MM.1S (cell line): Measurements from ENCODE around the gene SNX8.

Source experiments
- DNase-seq: peaks from one replicate; pipeline ENCODE4 v3.0.0-alpha.2; 2015
- H2AFZ ChIP-seq: fragments of 300-600 bp; sonication (generic); 2 replicates; pipeline ENCODE4 v1.6.0; 2016; ENCODE audit warnings: antibody characterized with exemption, low read length
- H3F3A ChIP-seq: fragments of 300-600 bp; sonication (generic); 2 replicates; pipeline ENCODE4 v1.6.1; 2016; ENCODE audit warnings: mild to moderate bottlenecking, antibody characterized with exemption, low read length, moderate library complexity, mixed read lengths; ENCODE audit not compliant: insufficient read depth
- H3K27ac ChIP-seq: fragments of 300-600 bp; sonication (generic); 2 replicates; pipeline ENCODE4 v1.5.1; 2016; ENCODE audit warnings: mild to moderate bottlenecking, low read length
- H3K27me3 ChIP-seq: fragments of 300-600 bp; sonication (generic); replicated peaks from 2 replicates; pipeline ENCODE4 v1.6.0; 2016; ENCODE audit warnings: low read length; ENCODE audit not compliant: insufficient read depth
- H3K36me3 ChIP-seq: fragments of 300-600 bp; sonication (generic); replicated peaks from 2 replicates; pipeline ENCODE4 v1.6.1; 2016; ENCODE audit warnings: mild to moderate bottlenecking, low read length, mixed read lengths; ENCODE audit not compliant: insufficient read depth
- H3K4me1 ChIP-seq: fragments of 300-600 bp; sonication (generic); 2 replicates; pipeline ENCODE4 v1.6.1; 2016; ENCODE audit warnings: low read length, mixed read lengths
- H3K4me2 ChIP-seq: fragments of 300-600 bp; sonication (generic); 2 replicates; pipeline ENCODE4 v1.6.0; 2016; ENCODE audit warnings: low read depth, low read length
- H3K4me3 ChIP-seq: fragments of 300-600 bp; sonication (generic); 2 replicates; pipeline ENCODE4 v1.5.1; 2016; ENCODE audit warnings: low read length, mixed read lengths
- H3K79me2 ChIP-seq: fragments of 300-600 bp; sonication (generic); 2 replicates; pipeline ENCODE4 v1.6.1; 2016; ENCODE audit warnings: mixed run types, low read length, mixed read lengths
- H3K9ac ChIP-seq: fragments of 300-600 bp; sonication (generic); 2 replicates; pipeline ENCODE4 v1.6.1; 2016; ENCODE audit warnings: low read length, mixed read lengths
- H3K9me2 ChIP-seq: fragments of 300-600 bp; sonication (generic); replicated peaks from 2 replicates; pipeline ENCODE4 v1.6.1; 2016; ENCODE audit warnings: mild to moderate bottlenecking, low read length, mixed read lengths; ENCODE audit not compliant: insufficient read depth
- H3K9me3 ChIP-seq: fragments of 300-600 bp; sonication (generic); replicated peaks from 2 replicates; pipeline ENCODE4 v1.6.1; 2016; ENCODE audit warnings: mild to moderate bottlenecking, low read length, mixed read lengths; ENCODE audit not compliant: insufficient read depth
- H4K20me1 ChIP-seq: fragments of 300-600 bp; sonication (generic); 2 replicates; pipeline ENCODE4 v1.6.1; 2016; ENCODE audit warnings: mild to moderate bottlenecking, low read length, moderate library complexity, mixed read lengths; ENCODE audit not compliant: insufficient read depth
- EZH2 ChIP-seq: fragments of 300-600 bp; sonication (generic); optimal IDR thresholded peaks from 2 replicates; pipeline ENCODE3; 2017; ENCODE audit warnings: low read depth, mild to moderate bottlenecking, antibody characterized with exemption, low read length, mixed read lengths
- EZH2phosphoT487 ChIP-seq: fragments of 300-600 bp; sonication (generic); IDR thresholded peaks from 2 replicates; pipeline ENCODE4 v1.6.1; 2018; ENCODE audit warnings: antibody characterized with exemption, low read length
- TF ChIP-seq, protein P1 (sequence below): fragments of 300-600 bp; sonication (generic); IDR thresholded peaks from 2 replicates; pipeline ENCODE4 v1.5.1; 2016; ENCODE audit warnings: antibody characterized with exemption, low read length, mixed read lengths

Gene SNX8

DNA sequence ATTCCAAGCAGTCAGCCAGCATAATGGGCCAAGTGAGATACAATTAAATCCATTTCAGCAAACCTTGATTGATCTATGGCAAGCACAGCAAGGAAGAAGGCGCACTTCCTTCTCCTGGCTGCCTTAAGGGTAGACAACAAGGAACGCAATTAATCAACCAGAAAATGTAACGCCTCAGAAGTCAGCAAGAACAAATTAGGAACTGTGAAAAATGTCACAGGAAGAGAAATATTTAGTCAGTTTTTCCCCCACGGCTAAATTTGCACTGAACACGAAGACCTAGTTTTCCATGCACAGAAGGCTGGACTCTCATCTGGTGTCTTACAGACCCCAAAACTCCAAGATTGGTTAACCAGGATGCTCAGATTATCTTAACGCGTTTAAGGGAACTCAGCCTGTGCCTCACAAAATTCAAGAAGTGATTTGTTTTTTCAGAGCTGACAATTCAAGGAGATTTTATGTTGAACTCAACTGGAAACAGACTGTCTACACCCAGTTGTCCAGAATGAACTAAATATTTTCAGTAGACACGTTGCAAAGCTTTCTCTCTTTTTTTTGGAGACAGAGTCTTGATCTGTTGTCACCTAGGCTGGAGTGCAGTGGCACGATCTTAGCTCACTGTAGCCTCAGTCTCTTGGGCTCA is 14.2 kb downstream of the SNX8 start:
- no peaks in the 10 kb centered on the region for H3K27me3 ChIP-seq
- H2AFZ ChIP-seq = no peak overlapping the region
- no peaks in the 10 kb centered on the region for H3K9me2 ChIP-seq
- no peak overlapping the region for H3K4me3 ChIP-seq
- H3K79me2 ChIP-seq = peaks cover 14% of the 10 kb centered on the region; the same call in 1 of the 2 replicates
- H3K9me3 ChIP-seq = no peaks in the 10 kb centered on the region
- H4K20me1 ChIP-seq = no peaks in the 10 kb centered on the region
- no peak overlapping the region for H3K4me2 ChIP-seq
- no peaks in the 10 kb centered on the region for H3F3A ChIP-seq
- no peak for DNase-seq
- no peak overlapping the region for H3K9ac ChIP-seq
- H3K4me1 ChIP-seq = no peaks in the 10 kb centered on the region
- TF ChIP-seq, protein P1, sequence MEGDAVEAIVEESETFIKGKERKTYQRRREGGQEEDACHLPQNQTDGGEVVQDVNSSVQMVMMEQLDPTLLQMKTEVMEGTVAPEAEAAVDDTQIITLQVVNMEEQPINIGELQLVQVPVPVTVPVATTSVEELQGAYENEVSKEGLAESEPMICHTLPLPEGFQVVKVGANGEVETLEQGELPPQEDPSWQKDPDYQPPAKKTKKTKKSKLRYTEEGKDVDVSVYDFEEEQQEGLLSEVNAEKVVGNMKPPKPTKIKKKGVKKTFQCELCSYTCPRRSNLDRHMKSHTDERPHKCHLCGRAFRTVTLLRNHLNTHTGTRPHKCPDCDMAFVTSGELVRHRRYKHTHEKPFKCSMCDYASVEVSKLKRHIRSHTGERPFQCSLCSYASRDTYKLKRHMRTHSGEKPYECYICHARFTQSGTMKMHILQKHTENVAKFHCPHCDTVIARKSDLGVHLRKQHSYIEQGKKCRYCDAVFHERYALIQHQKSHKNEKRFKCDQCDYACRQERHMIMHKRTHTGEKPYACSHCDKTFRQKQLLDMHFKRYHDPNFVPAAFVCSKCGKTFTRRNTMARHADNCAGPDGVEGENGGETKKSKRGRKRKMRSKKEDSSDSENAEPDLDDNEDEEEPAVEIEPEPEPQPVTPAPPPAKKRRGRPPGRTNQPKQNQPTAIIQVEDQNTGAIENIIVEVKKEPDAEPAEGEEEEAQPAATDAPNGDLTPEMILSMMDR = no peak
- TF ChIP-seq EZH2 (no peak), EZH2phosphoT487 (no peak)
- H3K27ac ChIP-seq = no peak overlapping the region
- H3K36me3 ChIP-seq = no peaks in the 10 kb centered on the region

DNA sequence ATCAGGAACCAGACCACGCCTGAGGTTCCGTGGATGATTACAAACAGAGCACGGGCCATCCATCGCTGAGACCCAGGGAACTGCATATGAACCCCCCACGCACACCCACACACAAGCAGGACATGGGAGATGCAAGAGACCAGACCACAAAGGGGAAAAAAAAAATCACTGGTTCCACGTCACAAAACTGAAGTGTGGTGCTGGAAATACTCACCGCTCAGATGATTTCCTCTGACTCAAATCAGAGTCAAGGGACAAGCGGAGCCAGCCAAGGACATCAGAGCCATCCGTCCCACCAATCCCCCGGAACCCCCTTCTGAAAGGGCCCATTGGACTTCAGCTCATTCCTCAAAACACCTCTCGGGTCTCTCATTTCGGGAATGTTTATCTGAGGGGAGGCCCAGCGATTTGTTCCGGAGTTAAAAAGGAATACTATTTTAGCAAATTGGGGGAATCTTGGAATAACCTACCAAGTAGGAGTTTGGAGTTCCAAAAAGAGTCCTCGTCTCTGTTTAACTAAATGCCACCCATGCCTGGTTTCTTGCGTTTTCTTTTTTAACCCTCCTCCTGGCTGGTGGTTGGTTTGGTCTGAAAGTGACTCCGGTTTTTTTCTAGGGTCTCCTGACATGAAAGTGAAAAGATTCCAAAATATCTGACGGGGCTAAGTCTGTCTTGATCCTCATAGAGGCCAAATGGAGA is 15.0 kb downstream of the SNX8 start:
- Histone ChIP-seq H3K9me2 (no peaks in the 10 kb centered on the region), H3K4me1 (no peaks in the 10 kb centered on the region), H2AFZ (no peak overlapping the region), H3K9ac (no peak overlapping the region), H3K79me2 (peaks cover 11% of the 10 kb centered on the region; the same call in 1 of the 2 replicates), H3K9me3 (no peaks in the 10 kb centered on the region), H3K27ac (no peak overlapping the region), H3F3A (no peaks in the 10 kb centered on the region), H3K36me3 (no peaks in the 10 kb centered on the region), H3K27me3 (no peaks in the 10 kb centered on the region), H3K4me2 (no peak overlapping the region), H3K4me3 (no peak overlapping the region), H4K20me1 (no peaks in the 10 kb centered on the region)
- TF ChIP-seq EZH2phosphoT487 (no peak), EZH2 (no peak)
- TF ChIP-seq, protein P1 = no peak
- DNase-seq = no peak

DNA sequence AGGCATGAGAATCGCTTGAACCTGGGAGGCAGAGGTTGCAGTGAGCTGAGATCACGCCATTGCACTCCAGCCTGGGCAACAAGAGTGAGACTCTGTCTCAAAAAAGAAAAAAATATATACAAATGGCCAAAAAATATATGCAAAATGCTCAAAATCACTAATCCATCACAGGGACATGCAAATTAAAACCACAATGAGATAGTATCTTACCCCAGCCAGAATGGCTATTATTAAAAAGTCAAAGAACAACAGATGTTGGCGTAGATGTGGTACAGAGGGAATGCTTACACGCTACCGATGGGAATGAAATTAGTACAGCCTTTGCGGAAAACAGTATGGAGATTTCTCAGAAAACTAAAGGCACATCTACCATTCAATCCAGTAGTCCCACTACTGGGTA is 17.4 kb downstream of the SNX8 start:
- no peak overlapping the region for H3K27ac ChIP-seq
- H3K4me3 ChIP-seq = no peak overlapping the region
- peaks cover 11% of the 10 kb centered on the region; the same call in 1 of the 2 replicates for H3K79me2 ChIP-seq
- no peaks in the 10 kb centered on the region for H3K9me2 ChIP-seq
- no peaks in the 10 kb centered on the region for H3K27me3 ChIP-seq
- no peaks in the 10 kb centered on the region for H3K36me3 ChIP-seq
- no peak overlapping the region for H3K4me2 ChIP-seq
- no peaks in the 10 kb centered on the region for H3K4me1 ChIP-seq
- no peaks in the 10 kb centered on the region for H3F3A ChIP-seq
- no peak overlapping the region for H2AFZ ChIP-seq
- no peak for DNase-seq
- no peaks in the 10 kb centered on the region for H4K20me1 ChIP-seq
- H3K9ac ChIP-seq = no peak overlapping the region
- no peaks in the 10 kb centered on the region for H3K9me3 ChIP-seq
- TF ChIP-seq EZH2phosphoT487 = no peak
